SU-DHL-6 (cell line): ENCODE measurements around the gene ACOT11.

Experiments
- CTCF ChIP-seq: fragments of 200-600 bp; sonication (generic); IDR thresholded peaks from one replicate; pipeline ENCODE4 v1.5.1; 2017; ENCODE audit warnings: antibody characterized with exemption, mild to moderate bottlenecking, low read length, moderate library complexity; ENCODE audit not compliant: insufficient read depth, poor library complexity, severe bottlenecking
- EZH2phosphoT487 ChIP-seq: fragments of 200-600 bp; sonication (generic), shearing (Covaris generic); conservative IDR thresholded peaks from 2 replicates; pipeline ENCODE4 v1.6.1; 2018; ENCODE audit warnings: mild to moderate bottlenecking, antibody characterized with exemption, low read length, moderate library complexity, mixed read lengths

GRCh38 chr1:54603241-54603640, 55.2 kb downstream of the ACOT11 start:
- no peak for TF ChIP-seq CTCF
- TF ChIP-seq EZH2phosphoT487 = no peak
